ENCODE measurements around the gene HGFAC. TPM values are rescaled to one million over a fixed set of nuclear protein-coding genes. Genes with fewer than 3 reads are reported as not detected.

Gene HGFAC
- total and polyA plus RNA-seq, 4 donors = 0.24 to 2.6 (median 0.37) TPM

DNA sequence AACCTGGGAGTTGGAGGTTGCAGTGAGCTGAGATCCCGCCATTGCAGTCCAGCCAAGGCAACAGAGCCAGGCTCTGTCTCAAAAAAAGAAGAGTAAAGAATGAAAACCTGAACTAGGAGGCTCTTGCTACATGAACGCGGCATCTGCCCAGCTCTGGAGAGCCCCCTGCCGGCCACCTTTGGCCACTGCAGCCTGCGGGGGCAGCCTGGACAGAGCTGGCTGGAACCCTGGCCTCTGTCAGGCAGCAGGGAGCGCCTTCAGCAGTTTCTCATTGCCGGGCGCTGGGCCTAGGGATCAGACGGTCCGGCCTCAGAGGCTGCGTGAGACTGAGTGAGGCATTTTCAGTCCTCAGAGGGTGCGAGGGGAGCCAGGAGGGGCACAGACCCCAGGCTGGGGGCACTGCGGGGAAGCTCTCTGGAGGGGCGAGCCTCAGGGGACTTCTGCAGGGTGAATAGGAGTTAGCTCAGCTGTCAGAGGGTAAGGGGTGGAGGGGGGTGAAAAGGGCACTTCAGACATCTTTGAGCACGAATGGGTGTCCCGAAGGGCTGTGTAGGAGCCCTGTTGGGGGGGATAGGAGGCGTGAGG lies 38.9 kb downstream of the HGFAC start:
- peaks cover 0 to 17% (median 0%) of the 10 kb centered on the region in 3 donors for H3K27me3 ChIP-seq (ENCODE audit: control insufficient read depth in 3 of 3, insufficient read depth in 3 of 3, low read length in 2 of 3)
- TF ChIP-seq, protein P1, sequence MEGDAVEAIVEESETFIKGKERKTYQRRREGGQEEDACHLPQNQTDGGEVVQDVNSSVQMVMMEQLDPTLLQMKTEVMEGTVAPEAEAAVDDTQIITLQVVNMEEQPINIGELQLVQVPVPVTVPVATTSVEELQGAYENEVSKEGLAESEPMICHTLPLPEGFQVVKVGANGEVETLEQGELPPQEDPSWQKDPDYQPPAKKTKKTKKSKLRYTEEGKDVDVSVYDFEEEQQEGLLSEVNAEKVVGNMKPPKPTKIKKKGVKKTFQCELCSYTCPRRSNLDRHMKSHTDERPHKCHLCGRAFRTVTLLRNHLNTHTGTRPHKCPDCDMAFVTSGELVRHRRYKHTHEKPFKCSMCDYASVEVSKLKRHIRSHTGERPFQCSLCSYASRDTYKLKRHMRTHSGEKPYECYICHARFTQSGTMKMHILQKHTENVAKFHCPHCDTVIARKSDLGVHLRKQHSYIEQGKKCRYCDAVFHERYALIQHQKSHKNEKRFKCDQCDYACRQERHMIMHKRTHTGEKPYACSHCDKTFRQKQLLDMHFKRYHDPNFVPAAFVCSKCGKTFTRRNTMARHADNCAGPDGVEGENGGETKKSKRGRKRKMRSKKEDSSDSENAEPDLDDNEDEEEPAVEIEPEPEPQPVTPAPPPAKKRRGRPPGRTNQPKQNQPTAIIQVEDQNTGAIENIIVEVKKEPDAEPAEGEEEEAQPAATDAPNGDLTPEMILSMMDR (IDR thresholded peaks at IDR 0.05; ENCODE audit: control extremely low read depth, extremely low read depth) = peak; percentile 87
- H3K27ac ChIP-seq (ENCODE audit: low read depth in 1 of 2, low read length in 1 of 2) = peak overlapping the region in 1 of 2 donors; percentile 92
- H3K9me3 ChIP-seq (ENCODE audit: control insufficient read depth in 4 of 4, insufficient read depth in 3 of 4, low read length in 3 of 4) = no peaks in the 10 kb centered on the region
- ATAC-seq (ENCODE audit: insufficient read depth, low FRiP score) = peak; percentile 78
- peak; percentile 79 to 90 (median 82) for DNase-seq
- no peaks in the 10 kb centered on the region for H3K36me3 ChIP-seq (ENCODE audit: control insufficient read depth in 4 of 4, insufficient read depth in 4 of 4, low read length in 4 of 4)
- peaks cover 0 to 12% (median 0%) of the 10 kb centered on the region in 5 donors for H3K4me1 ChIP-seq (ENCODE audit: control insufficient read depth in 5 of 5, insufficient read depth in 5 of 5, low read length in 5 of 5)
- 19 to 20% methylated on average over 17 of the region's 17 CpGs for WGBS, 2 donors
- H3K4me3 ChIP-seq = no peak overlapping the region
- no peak overlapping the region for H3K9ac ChIP-seq (ENCODE audit: insufficient read depth in 1 of 2, low read length in 2 of 2)

DNA sequence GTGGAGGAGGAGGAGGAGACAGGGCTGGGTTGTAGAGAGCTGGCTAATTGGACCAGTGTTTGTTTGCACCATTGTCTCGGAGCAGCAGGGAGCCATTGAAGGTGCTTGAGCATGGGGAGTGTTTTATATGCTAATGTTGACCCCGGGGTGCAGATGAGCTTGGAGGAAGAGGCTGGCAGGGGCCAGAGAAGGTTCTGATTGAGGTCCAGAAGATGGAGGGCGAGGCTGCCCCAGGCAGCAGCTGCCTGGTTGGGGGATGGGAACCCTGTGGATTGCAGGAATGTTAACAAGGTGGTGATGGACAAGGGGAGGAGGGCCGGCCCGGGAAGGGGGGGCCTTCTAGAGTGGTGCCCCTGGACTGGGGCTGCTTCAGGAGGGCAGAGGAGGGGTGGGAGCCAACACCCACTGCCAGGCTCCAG lies 39.4 kb downstream of the HGFAC start:
- ATAC-seq (ENCODE audit: insufficient read depth, low FRiP score) = no peak
- H3K27me3 ChIP-seq (ENCODE audit: control insufficient read depth in 3 of 3, insufficient read depth in 3 of 3, low read length in 2 of 3) = peaks cover 0 to 20% (median 0%) of the 10 kb centered on the region in 3 donors
- TF ChIP-seq, protein P1 (IDR thresholded peaks at IDR 0.05; ENCODE audit: control extremely low read depth, extremely low read depth) = no peak
- H3K9me3 ChIP-seq (ENCODE audit: control insufficient read depth in 4 of 4, insufficient read depth in 3 of 4, low read length in 3 of 4) = no peaks in the 10 kb centered on the region
- H3K27ac ChIP-seq (ENCODE audit: low read depth in 1 of 2, low read length in 1 of 2) = peak overlapping the region in 1 of 2 donors; percentile 92
- no peak overlapping the region for H3K9ac ChIP-seq (ENCODE audit: insufficient read depth in 1 of 2, low read length in 2 of 2)
- 42 to 48% methylated on average over 5 of the region's 5 CpGs for WGBS, 2 donors
- no peak overlapping the region for H3K4me3 ChIP-seq
- H3K4me1 ChIP-seq (ENCODE audit: control insufficient read depth in 5 of 5, insufficient read depth in 5 of 5, low read length in 5 of 5) = peaks cover 0 to 12% (median 0%) of the 10 kb centered on the region in 5 donors
- no peak for DNase-seq
- H3K36me3 ChIP-seq (ENCODE audit: control insufficient read depth in 4 of 4, insufficient read depth in 4 of 4, low read length in 4 of 4) = no peaks in the 10 kb centered on the region

DNA sequence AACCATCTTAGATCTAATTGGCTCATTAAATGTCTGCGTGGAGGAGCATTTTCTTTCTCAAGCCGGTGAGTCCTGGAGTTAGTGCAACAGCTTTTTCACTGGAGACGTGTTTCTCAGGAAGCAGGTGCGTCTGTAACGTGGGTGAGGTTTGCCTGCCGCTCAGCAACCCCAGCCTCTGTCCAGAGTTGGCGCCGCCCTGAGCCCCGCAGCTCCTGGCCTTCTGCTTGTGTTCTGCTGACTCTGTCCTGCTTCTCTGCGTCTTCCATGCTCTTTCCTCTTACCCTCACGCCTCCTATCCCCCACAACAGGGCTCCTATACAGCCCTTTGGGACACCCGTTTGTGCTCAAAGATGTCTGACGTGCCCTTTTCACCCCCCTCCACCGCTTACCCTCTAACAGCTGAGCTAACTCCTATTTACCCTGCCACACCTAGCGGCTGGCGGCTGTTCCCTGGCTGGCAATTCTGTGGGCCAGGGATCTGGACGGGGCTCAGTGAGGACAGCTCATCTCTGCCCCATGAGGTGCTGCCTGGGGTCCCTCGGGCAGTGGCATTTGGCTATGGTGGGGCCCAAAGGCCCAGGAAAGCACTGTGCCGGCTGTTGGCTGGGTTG lies 40.1 kb downstream of the HGFAC start:
- Histone ChIP-seq H3K9ac (ENCODE audit: insufficient read depth in 1 of 2, low read length in 2 of 2) (no peak overlapping the region), H3K27ac (ENCODE audit: low read depth in 1 of 2, low read length in 1 of 2) (peak overlapping the region in 1 of 2 donors; percentile 92), H3K4me1 (ENCODE audit: control insufficient read depth in 5 of 5, insufficient read depth in 5 of 5, low read length in 5 of 5) (peaks cover 0 to 12% (median 0%) of the 10 kb centered on the region in 5 donors), H3K36me3 (ENCODE audit: control insufficient read depth in 4 of 4, insufficient read depth in 4 of 4, low read length in 4 of 4) (no peaks in the 10 kb centered on the region), H3K9me3 (ENCODE audit: control insufficient read depth in 4 of 4, insufficient read depth in 3 of 4, low read length in 3 of 4) (no peaks in the 10 kb centered on the region), H3K27me3 (ENCODE audit: control insufficient read depth in 3 of 3, insufficient read depth in 3 of 3, low read length in 2 of 3) (peaks cover 0 to 27% (median 0%) of the 10 kb centered on the region in 3 donors), H3K4me3 (no peak overlapping the region)
- ATAC-seq (ENCODE audit: insufficient read depth, low FRiP score) = no peak
- TF ChIP-seq, protein P1 (IDR thresholded peaks at IDR 0.05; ENCODE audit: control extremely low read depth, extremely low read depth) = no peak
- no peak for DNase-seq
- WGBS, 2 donors = 62 to 64% methylated on average over 19 of the region's 19 CpGs

Data from lung (tissue), 12 donors.